Panc1 (cell line): ENCODE results near the gene ANGPTL4. TPM values are rescaled to one million over a fixed set of nuclear protein-coding genes. Genes with fewer than 3 reads are reported as not detected.

ENCODE experiments used
- ATAC-seq: fragments of 200-7000 bp; cut with Tn5 transposase; 2 replicates; pipeline ENCODE4 v1.9.1; 2020; ENCODE audit warnings: mild to moderate bottlenecking, moderate library complexity
- BruUV-seq: library from RNA; stranded (reverse); fragments of 400-500 nt; replicated peaks from 2 replicates; lab custom pipeline; 2021; lab: Mats Ljungman, UMichigan
- CTCF ChIA-PET: fragments of 300-600 bp; sonication (Branson Sonifier 250); formaldehyde crosslinking; loops from one replicate; lab custom pipeline; 2022; ENCODE audit warnings: antibody characterized with exemption; lab: Charles Lee
- POLR2A ChIA-PET: fragments of 300-600 bp; sonication (Branson Sonifier 250); formaldehyde crosslinking; loops from one replicate; lab custom pipeline; 2022; ENCODE audit warnings: antibody characterized with exemption; lab: Charles Lee
- DNase-seq: peaks from one replicate; pipeline ENCODE4 v3.0.0-alpha.2; 2010; ENCODE audit warnings: low read depth, low spot score
- H3K27ac ChIP-seq: 2 replicates; pipeline ENCODE4 v1.5.1; 2011; ENCODE audit warnings: mild to moderate bottlenecking, low read length, inconsistent platforms
- H3K27me3 ChIP-seq: fragments of 200-500 bp; sonication (Bioruptor generic); 2 replicates; pipeline ENCODE4 v1.6.0; 2014; ENCODE audit warnings: low read length, inconsistent platforms; ENCODE audit not compliant: control insufficient read depth, insufficient read depth
- H3K36me3 ChIP-seq: fragments of 200-500 bp; sonication (Bioruptor generic); 2 replicates; pipeline ENCODE4 v1.5.1; 2014; ENCODE audit warnings: inconsistent platforms, mild to moderate bottlenecking, low read length, moderate library complexity; ENCODE audit not compliant: control insufficient read depth, insufficient read depth
- H3K4me1 ChIP-seq: 2 replicates; pipeline ENCODE4 v1.5.1; 2011; ENCODE audit warnings: inconsistent platforms, mild to moderate bottlenecking, low read length, moderate library complexity; ENCODE audit not compliant: control insufficient read depth, insufficient read depth
- H3K4me3 ChIP-seq, 2 experiments: 2 replicates each; pipeline ENCODE4 v1.5.1; 2011 to 2012; ENCODE audit warnings: low read depth in 2 of 2, low read length in 2 of 2, mild to moderate bottlenecking in 2 of 2, inconsistent platforms in 1 of 2, moderate library complexity in 1 of 2
- H3K9me3 ChIP-seq: fragments of 200-500 bp; sonication (Bioruptor generic); 2 replicates; pipeline ENCODE4 v1.5.1; 2014; ENCODE audit warnings: low read depth, mild to moderate bottlenecking, inconsistent platforms, low read length, moderate library complexity; ENCODE audit not compliant: control insufficient read depth, insufficient read depth
- POLR2AphosphoS5 ChIP-seq: IDR thresholded peaks from 2 replicates; pipeline ENCODE4 v1.6.1; 2012; ENCODE audit warnings: mild to moderate bottlenecking, low read depth, low read length, moderate library complexity
- SIN3A ChIP-seq: IDR thresholded peaks from 2 replicates; pipeline ENCODE4 v1.6.1; 2012; ENCODE audit warnings: low read depth, mild to moderate bottlenecking, low read length, moderate library complexity, borderline replicate concordance; ENCODE audit not compliant: insufficient read depth
- TCF7L2 ChIP-seq: IDR thresholded peaks from 2 replicates; pipeline ENCODE4 v1.6.1; 2011; ENCODE audit warnings: mild to moderate bottlenecking, low read depth, low read length, inconsistent platforms
- in situ Hi-C: cut with HindIII; loops from 2 replicates; pipeline ENCODE4 v1.10.0; 2016; ENCODE audit warnings: low sequenced_read_pairs, low pct_unique_long_range_greater_than_20kb
- intact Hi-C: fragments of 100-400 bp; cut with micrococcal nuclease; formaldehyde crosslinking; loops from one replicate; pipeline ENCODE4 v1.10.0; 2022; ENCODE audit not compliant: unreplicated experiment
- total RNA-seq: library from RNA; stranded (reverse); gene quantifications from one replicate; pipeline ENCODE4 v1.2.1, GENCODE V29; 2021; ENCODE audit not compliant: unreplicated experiment
- TF ChIP-seq, protein P1 (sequence below): fragments of 450-650 bp; IDR thresholded peaks from 2 replicates; pipeline ENCODE4 v1.5.1; 2017; ENCODE audit warnings: mild to moderate bottlenecking
- TF ChIP-seq, protein P2 (sequence below), 2 experiments: IDR thresholded peaks; 2 replicates each; pipeline ENCODE4 v1.6.1; 2011 to 2012; ENCODE audit warnings: low read depth in 2 of 2, control low read depth in 1 of 2, low read length in 1 of 2, mild to moderate bottlenecking in 1 of 2, moderate library complexity in 1 of 2; ENCODE audit not compliant: insufficient read depth in 1 of 2

Gene ANGPTL4
- total RNA-seq, 1 experiment from 2014 or later, result 46.6 TPM

DNA sequence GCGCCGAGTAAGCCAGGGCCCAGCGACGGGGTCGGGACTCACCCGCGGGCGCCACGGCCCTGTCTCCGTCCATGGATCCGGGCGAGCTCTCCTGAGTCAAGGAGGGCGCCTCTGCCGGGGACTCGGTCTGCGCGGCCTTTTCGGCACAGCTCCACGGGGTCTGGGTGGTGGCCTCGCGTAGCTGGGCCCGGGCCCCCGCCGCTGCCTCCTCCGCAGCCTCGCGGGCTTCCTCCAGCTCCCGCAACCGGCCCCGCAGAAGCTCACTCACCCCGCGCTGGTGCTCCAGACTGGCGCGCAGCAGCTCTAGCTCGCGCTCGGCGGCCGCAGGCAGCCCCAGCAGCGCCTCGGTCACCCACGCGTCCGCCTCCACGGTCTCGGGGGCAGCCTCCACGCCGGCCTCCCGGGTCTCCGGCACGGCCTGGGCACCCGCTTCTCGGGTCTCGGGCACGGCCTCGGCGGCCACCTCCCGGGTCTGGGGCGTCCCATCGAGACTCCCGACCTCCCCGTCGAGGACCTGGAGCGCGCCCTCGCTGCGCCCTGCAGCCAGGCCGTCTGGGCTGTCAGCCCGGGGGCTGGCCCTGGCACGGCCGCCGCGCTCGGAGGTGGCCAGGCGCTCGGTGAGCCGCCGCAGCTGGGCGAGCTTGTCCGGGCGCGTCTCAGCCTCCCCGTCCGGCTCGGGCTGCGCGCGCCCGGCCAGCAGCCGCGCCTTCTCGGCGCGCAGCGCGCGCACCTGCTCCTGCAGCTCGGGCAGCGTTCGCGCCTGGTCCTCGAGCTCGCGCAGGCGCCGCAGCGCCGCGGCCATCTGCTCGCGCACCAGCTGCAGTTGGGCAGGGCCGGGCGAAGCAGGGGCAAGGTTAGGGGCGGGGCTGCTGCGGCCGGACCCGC is 29.3 kb upstream of the ANGPTL4 start:
- ATAC-seq (peak; percentile 91), DNase-seq (no peak)
- Histone ChIP-seq H3K4me1 (no peaks in the 10 kb centered on the region), H3K9me3 (no peaks in the 10 kb centered on the region), H3K36me3 (no peaks in the 10 kb centered on the region), H3K27me3 (no peaks in the 10 kb centered on the region; the same call in 1 of the 2 replicates), H3K27ac (no peak overlapping the region), H3K4me3 (peak overlapping the region in 1 of 2 experiments; percentile 31; a peak in 3 of 4 replicates)
- in situ Hi-C loops (no loop called here), intact Hi-C loops (no loop called here)
- TF ChIP-seq, protein P1, sequence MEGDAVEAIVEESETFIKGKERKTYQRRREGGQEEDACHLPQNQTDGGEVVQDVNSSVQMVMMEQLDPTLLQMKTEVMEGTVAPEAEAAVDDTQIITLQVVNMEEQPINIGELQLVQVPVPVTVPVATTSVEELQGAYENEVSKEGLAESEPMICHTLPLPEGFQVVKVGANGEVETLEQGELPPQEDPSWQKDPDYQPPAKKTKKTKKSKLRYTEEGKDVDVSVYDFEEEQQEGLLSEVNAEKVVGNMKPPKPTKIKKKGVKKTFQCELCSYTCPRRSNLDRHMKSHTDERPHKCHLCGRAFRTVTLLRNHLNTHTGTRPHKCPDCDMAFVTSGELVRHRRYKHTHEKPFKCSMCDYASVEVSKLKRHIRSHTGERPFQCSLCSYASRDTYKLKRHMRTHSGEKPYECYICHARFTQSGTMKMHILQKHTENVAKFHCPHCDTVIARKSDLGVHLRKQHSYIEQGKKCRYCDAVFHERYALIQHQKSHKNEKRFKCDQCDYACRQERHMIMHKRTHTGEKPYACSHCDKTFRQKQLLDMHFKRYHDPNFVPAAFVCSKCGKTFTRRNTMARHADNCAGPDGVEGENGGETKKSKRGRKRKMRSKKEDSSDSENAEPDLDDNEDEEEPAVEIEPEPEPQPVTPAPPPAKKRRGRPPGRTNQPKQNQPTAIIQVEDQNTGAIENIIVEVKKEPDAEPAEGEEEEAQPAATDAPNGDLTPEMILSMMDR, result no peak
- TF ChIP-seq SIN3A (no peak), POLR2AphosphoS5 (no peak), TCF7L2 (no peak)
- TF ChIP-seq, protein P2, sequence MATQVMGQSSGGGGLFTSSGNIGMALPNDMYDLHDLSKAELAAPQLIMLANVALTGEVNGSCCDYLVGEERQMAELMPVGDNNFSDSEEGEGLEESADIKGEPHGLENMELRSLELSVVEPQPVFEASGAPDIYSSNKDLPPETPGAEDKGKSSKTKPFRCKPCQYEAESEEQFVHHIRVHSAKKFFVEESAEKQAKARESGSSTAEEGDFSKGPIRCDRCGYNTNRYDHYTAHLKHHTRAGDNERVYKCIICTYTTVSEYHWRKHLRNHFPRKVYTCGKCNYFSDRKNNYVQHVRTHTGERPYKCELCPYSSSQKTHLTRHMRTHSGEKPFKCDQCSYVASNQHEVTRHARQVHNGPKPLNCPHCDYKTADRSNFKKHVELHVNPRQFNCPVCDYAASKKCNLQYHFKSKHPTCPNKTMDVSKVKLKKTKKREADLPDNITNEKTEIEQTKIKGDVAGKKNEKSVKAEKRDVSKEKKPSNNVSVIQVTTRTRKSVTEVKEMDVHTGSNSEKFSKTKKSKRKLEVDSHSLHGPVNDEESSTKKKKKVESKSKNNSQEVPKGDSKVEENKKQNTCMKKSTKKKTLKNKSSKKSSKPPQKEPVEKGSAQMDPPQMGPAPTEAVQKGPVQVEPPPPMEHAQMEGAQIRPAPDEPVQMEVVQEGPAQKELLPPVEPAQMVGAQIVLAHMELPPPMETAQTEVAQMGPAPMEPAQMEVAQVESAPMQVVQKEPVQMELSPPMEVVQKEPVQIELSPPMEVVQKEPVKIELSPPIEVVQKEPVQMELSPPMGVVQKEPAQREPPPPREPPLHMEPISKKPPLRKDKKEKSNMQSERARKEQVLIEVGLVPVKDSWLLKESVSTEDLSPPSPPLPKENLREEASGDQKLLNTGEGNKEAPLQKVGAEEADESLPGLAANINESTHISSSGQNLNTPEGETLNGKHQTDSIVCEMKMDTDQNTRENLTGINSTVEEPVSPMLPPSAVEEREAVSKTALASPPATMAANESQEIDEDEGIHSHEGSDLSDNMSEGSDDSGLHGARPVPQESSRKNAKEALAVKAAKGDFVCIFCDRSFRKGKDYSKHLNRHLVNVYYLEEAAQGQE (IDR thresholded peaks at IDR 0.05; ENCODE audit: insufficient read depth in 1 of 2, low read depth in 2 of 2, low read length in 1 of 2), result no peak
- CTCF ChIA-PET, result interaction anchor here (0.5 to 0.7 kb wide), 2 partner anchors 22 to 30 kb away, joined by 3 to 4 read pairs; no protein-coding TSS in a partner anchor
- no TSS peak for BruUV-seq
- POLR2A ChIA-PET, result interaction anchor here (0.5 kb wide), 1 partner anchor 10 kb away, joined by 3 read pairs; no protein-coding TSS in a partner anchor

DNA sequence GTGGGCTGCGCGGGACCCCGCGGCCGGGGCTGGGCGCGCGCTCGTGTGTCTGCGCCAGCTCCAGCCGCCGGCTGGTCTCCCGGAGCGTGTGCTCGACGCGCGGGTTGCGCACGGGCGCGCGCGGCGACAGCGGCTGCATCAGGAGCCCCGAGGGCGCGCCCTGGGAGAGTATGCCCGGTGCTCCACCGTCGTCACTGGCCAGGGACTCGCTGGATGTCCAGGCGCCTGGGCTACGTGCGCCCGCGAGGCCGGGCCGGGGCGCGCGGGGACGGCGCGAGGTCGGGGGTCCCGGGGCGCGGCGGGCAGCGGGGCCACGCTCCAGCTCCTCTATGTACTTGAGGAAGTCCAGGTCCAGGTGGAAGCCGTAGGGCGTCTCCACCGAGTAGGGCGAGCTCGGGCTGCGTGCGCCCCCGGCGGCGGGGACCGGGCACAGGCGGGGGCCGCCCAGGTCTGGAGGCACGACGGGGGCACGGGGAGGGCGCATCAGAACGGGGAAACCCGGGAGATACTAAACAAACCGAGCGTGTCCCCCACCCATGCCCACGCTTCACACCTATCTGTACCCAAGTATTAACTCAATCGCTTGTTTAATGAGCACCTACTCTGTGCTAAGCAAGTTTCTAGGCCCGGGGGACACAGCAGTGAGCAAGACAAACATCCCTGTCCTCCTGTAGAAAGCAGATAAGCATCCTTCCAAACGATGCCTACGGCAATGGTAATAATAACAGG is 28.4 kb upstream of the ANGPTL4 start:
- no peaks in the 10 kb centered on the region for H3K36me3 ChIP-seq
- ChIA-PET CTCF (interaction anchor here (0.7 kb wide), 1 partner anchor 31 kb away, joined by 4 read pairs; no protein-coding TSS in a partner anchor), POLR2A (interaction anchor here (0.5 kb wide), 1 partner anchor 160 kb away, joined by 3 read pairs; no protein-coding TSS in a partner anchor)
- H3K27ac ChIP-seq, result no peak overlapping the region
- BruUV-seq, result no TSS peak
- in situ Hi-C loops, result no loop called here
- peak overlapping the region in 1 of 2 experiments; percentile 31; a peak in 3 of 4 replicates for H3K4me3 ChIP-seq
- H3K4me1 ChIP-seq, result no peaks in the 10 kb centered on the region
- ATAC-seq, result peak; percentile 73
- H3K27me3 ChIP-seq, result no peaks in the 10 kb centered on the region; the same call in 1 of the 2 replicates
- no peak for DNase-seq
- H3K9me3 ChIP-seq, result no peaks in the 10 kb centered on the region
- TF ChIP-seq, protein P2 (IDR thresholded peaks at IDR 0.05; ENCODE audit: insufficient read depth in 1 of 2, low read depth in 2 of 2, low read length in 1 of 2), result no peak
- TF ChIP-seq, protein P1, result peak; percentile 62; the same call in 1 of the 2 replicates
- intact Hi-C loops, result no loop called here
